HepG2 (cell line): ENCODE measurements around the gene QKI.

Experiments
- CEBPB ChIP-seq: IDR thresholded peaks from 2 replicates; pipeline ENCODE4 v1.6.1; 2011; ENCODE audit warnings: low read depth, low read length, improper control_type of control experiment, borderline replicate concordance
- PHF5A ChIP-seq: IDR thresholded peaks from one replicate; pipeline ENCODE4 v1.6.1; 2018; ENCODE audit warnings: low read depth, missing genetic modification reagents; ENCODE audit not compliant: unreplicated experiment
- POLR2A ChIP-seq, 2 experiments: IDR thresholded peaks; 2 replicates each; pipeline ENCODE4 v1.6.1; 2011; ENCODE audit warnings: low read depth in 2 of 2, low read length in 2 of 2, mild to moderate bottlenecking in 1 of 2, moderate library complexity in 1 of 2; ENCODE audit not compliant: insufficient read depth in 1 of 2
- POLR2AphosphoS5 ChIP-seq: IDR thresholded peaks from 2 replicates; pipeline ENCODE4 v1.6.1; 2012; ENCODE audit warnings: low read depth, low read length
- ZFP90 ChIP-seq: sonication (generic); formaldehyde crosslinking; IDR thresholded peaks from 2 replicates; pipeline ENCODE4 v1.8.0; 2022; ENCODE audit warnings: missing genetic modification reagents, mild to moderate bottlenecking, inconsistent platforms, borderline replicate concordance
- ZFY ChIP-seq: sonication (generic); formaldehyde crosslinking; IDR thresholded peaks from 2 replicates; pipeline ENCODE4 v1.4.0; 2020; ENCODE audit warnings: missing genetic modification reagents
- ZMYM3 ChIP-seq: sonication (generic); formaldehyde crosslinking; IDR thresholded peaks from 2 replicates; pipeline ENCODE4 v1.5.1; 2020; ENCODE audit warnings: mild to moderate bottlenecking, missing genetic modification reagents
- ZNF101 ChIP-seq: sonication (generic); formaldehyde crosslinking; IDR thresholded peaks from 2 replicates; pipeline ENCODE4 v1.4.0; 2020; ENCODE audit warnings: mild to moderate bottlenecking, low read depth, missing genetic modification reagents, borderline replicate concordance
- ZNF382 ChIP-seq: sonication (generic); formaldehyde crosslinking; IDR thresholded peaks from 2 replicates; pipeline ENCODE4 v1.5.0; 2020; ENCODE audit warnings: missing genetic modification reagents, mild to moderate bottlenecking, borderline replicate concordance
- ZNF446 ChIP-seq: sonication (generic); formaldehyde crosslinking; IDR thresholded peaks from 2 replicates; pipeline ENCODE4 v1.5.0; 2020; ENCODE audit warnings: mild to moderate bottlenecking, missing genetic modification reagents
- TF ChIP-seq, protein P1 (sequence below): sonication (generic); formaldehyde crosslinking; IDR thresholded peaks from 2 replicates; pipeline ENCODE4 v1.4.0; 2020; ENCODE audit warnings: mild to moderate bottlenecking, missing genetic modification reagents
- TF ChIP-seq, protein P2 (sequence below): sonication (generic); formaldehyde crosslinking; IDR thresholded peaks from 2 replicates; pipeline ENCODE4 v1.5.0; 2020; ENCODE audit warnings: mild to moderate bottlenecking, missing genetic modification reagents, moderate library complexity
- TF ChIP-seq, protein P3 (sequence below): sonication (generic); formaldehyde crosslinking; IDR thresholded peaks from 2 replicates; pipeline ENCODE4 v1.8.0; 2023; ENCODE audit warnings: mild to moderate bottlenecking, missing genetic modification reagents
- TF ChIP-seq, protein P4 (sequence below): IDR thresholded peaks from 2 replicates; pipeline ENCODE4 v1.6.1; 2016; ENCODE audit warnings: low read depth

DNA sequence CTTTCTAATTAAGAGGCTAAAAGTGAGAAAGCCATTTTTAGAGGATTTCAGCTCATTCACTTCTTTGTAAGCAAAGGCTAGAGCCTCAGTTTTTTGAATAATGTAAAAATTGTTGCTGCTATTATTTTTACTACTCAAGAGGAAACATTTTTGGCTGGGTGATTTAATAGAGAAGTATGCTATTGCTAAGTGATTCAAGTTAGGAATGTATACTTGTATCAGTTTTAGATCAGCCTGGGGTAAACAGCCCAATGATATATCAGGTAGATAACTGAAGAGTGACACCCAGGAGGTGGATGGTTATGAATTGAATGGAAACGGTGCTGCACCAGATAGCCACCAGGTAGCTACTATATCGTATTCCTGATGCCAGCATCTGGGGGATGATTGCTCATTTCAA is 9.2 kb downstream of the QKI start:
- TF ChIP-seq, protein P1, sequence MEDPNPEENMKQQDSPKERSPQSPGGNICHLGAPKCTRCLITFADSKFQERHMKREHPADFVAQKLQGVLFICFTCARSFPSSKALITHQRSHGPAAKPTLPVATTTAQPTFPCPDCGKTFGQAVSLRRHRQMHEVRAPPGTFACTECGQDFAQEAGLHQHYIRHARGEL (CRISPR knock-in tag): no peak
- TF ChIP-seq, protein P2, sequence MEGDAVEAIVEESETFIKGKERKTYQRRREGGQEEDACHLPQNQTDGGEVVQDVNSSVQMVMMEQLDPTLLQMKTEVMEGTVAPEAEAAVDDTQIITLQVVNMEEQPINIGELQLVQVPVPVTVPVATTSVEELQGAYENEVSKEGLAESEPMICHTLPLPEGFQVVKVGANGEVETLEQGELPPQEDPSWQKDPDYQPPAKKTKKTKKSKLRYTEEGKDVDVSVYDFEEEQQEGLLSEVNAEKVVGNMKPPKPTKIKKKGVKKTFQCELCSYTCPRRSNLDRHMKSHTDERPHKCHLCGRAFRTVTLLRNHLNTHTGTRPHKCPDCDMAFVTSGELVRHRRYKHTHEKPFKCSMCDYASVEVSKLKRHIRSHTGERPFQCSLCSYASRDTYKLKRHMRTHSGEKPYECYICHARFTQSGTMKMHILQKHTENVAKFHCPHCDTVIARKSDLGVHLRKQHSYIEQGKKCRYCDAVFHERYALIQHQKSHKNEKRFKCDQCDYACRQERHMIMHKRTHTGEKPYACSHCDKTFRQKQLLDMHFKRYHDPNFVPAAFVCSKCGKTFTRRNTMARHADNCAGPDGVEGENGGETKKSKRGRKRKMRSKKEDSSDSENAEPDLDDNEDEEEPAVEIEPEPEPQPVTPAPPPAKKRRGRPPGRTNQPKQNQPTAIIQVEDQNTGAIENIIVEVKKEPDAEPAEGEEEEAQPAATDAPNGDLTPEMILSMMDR (CRISPR knock-in tag): no peak
- no peak for TF ChIP-seq POLR2AphosphoS5
- no peak for TF ChIP-seq ZMYM3 (CRISPR knock-in tag)
- no peak for TF ChIP-seq POLR2A (IDR thresholded peaks at IDR 0.05; ENCODE audit: insufficient read depth in 1 of 2, low read depth in 2 of 2, low read length in 2 of 2)
- TF ChIP-seq PHF5A (CRISPR knock-in tag): no peak
- no peak for TF ChIP-seq CEBPB
- no peak for TF ChIP-seq ZNF446 (CRISPR knock-in tag)
- TF ChIP-seq ZFY: no peak
- TF ChIP-seq, protein P3, sequence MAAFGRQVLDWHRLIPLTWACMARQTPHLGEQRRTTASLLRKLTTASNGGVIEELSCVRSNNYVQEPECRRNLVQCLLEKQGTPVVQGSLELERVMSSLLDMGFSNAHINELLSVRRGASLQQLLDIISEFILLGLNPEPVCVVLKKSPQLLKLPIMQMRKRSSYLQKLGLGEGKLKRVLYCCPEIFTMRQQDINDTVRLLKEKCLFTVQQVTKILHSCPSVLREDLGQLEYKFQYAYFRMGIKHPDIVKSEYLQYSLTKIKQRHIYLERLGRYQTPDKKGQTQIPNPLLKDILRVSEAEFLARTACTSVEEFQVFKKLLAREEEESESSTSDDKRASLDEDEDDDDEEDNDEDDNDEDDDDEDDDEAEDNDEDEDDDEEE (CRISPR knock-in tag): no peak
- no peak for TF ChIP-seq ZNF382 (CRISPR knock-in tag)
- TF ChIP-seq ZFP90 (CRISPR knock-in tag): no peak
- TF ChIP-seq ZNF101 (CRISPR knock-in tag): no peak
- TF ChIP-seq, protein P4, sequence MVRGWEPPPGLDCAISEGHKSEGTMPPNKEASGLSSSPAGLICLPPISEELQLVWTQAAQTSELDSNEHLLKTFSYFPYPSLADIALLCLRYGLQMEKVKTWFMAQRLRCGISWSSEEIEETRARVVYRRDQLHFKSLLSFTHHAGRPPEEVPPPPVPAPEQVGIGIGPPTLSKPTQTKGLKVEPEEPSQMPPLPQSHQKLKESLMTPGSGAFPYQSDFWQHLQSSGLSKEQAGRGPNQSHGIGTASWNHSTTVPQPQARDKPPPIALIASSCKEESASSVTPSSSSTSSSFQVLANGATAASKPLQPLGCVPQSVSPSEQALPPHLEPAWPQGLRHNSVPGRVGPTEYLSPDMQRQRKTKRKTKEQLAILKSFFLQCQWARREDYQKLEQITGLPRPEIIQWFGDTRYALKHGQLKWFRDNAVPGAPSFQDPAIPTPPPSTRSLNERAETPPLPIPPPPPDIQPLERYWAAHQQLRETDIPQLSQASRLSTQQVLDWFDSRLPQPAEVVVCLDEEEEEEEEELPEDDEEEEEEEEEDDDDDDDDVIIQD (CRISPR knock-in tag): no peak
